AG08395 (cell line): ENCODE data around the gene PRKD2.
A peak's percentile ranks its signal among the peaks of the same experiment; 100 is the strongest.
"Not testable (repeated sequence)": the region's sequence is repeated elsewhere in the genome, so short reads cannot be mapped to it uniquely, and the experiment has no call there.

ENCODE experiments used
- DNase-seq: peaks from one replicate; pipeline ENCODE4 v3.0.0; 2012; ENCODE audit warnings: mixed read lengths, low spot score

PRKD2 gene

GRCh38 chr19:46723471-46723870 lies 6.6 kb upstream of the PRKD2 start:
- DNase-seq, result no peak

GRCh38 chr19:46723023-46723461 lies 6.1 kb upstream of the PRKD2 start:
- no peak for DNase-seq

GRCh38 chr19:46722421-46723022 lies 5.6 kb upstream of the PRKD2 start:
- DNase-seq, result no peak

GRCh38 chr19:46722004-46722380 lies 5.1 kb upstream of the PRKD2 start:
- DNase-seq, result no peak

GRCh38 chr19:46721269-46722003 lies 4.5 kb upstream of the PRKD2 start:
- no peak for DNase-seq

GRCh38 chr19:46720503-46721239 lies 3.8 kb upstream of the PRKD2 start:
- no peak for DNase-seq

GRCh38 chr19:46719629-46720502 lies 3.0 kb upstream of the PRKD2 start:
- DNase-seq, result no peak

GRCh38 chr19:46718934-46719622 lies 2.2 kb upstream of the PRKD2 start:
- no peak for DNase-seq

GRCh38 chr19:46718157-46718933 lies 1.4 kb upstream of the PRKD2 start:
- DNase-seq, result no peak

GRCh38 chr19:46717716-46718143 lies 816 bp upstream of the PRKD2 start:
- no peak for DNase-seq

GRCh38 chr19:46716672-46717033 lies 261 bp downstream of the PRKD2 start:
- DNase-seq, result peak; percentile 15

- DNase-seq, result peak; percentile 30
These were observed 791 bp downstream of the PRKD2 start for GRCh38 chr19:46715975-46716671.

- DNase-seq, result no peak
These were observed 1.3 kb downstream of the PRKD2 start for GRCh38 chr19:46715620-46715974.

- peak; percentile 10 for DNase-seq
These were observed 2.3 kb downstream of the PRKD2 start for GRCh38 chr19:46714444-46715106.

- DNase-seq, result peak; percentile 97
These were observed 3.0 kb downstream of the PRKD2 start for GRCh38 chr19:46713781-46714443.

- not testable (repeated sequence) for DNase-seq
These were observed 4.1 kb downstream of the PRKD2 start for GRCh38 chr19:46712768-46713338.

GRCh38 chr19:46710687-46711086 lies 6.2 kb downstream of the PRKD2 start:
- DNase-seq, result no peak

GRCh38 chr19:46704379-46705076 lies 12.4 kb downstream of the PRKD2 start:
- DNase-seq, result peak; percentile 79
